HG02588 (cell line): ENCODE data around the gene ADRA2C.

Experiments
- ATAC-seq: cut with Tn5 transposase; IDR thresholded peaks from one replicate; pipeline ENCODE4 v1.9.1; 2021; ENCODE audit warnings: mild to moderate bottlenecking, moderate library complexity; ENCODE audit not compliant: unreplicated experiment

The ADRA2C gene

DNA sequence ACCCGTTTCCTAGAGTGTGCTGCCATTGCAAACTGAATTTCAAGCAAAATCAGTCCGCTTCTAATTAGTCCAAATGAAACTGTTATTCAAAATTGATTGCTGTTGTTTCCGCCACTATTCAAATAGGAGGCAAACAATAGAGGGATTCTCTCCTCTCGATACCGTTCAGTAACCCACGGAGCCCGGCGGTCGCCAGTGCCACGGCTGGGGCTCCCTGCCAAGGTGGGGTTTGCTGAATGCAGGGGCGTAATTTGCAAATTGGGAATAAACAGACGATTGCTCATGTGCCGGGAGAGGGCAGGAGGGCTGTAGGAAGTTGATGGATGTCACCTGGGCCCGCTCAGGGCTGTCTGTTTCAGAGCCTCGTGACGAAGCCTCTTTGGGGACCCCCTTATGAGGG is 8.8 kb downstream of the ADRA2C start:
- no peak for ATAC-seq

DNA sequence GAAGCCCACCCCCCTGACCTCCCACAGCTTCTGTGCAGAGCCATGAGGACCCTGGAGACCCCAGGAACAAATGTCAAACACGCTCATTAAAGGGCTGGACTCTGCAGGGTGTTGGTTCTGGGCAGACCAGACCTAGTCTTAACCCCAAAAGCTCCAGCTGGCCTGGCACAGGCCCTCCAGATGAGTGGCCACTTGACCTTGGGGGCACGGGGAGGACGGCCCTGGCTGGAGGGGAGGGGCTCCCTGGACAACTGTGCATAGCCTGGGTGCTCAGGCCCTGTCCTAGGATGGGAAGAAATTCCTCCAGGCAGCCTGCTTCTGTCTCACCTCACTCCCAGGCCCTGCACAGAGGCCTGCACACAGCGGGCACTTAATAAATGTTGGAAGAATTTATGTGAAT is 9.4 kb downstream of the ADRA2C start:
- ATAC-seq, result no peak

DNA sequence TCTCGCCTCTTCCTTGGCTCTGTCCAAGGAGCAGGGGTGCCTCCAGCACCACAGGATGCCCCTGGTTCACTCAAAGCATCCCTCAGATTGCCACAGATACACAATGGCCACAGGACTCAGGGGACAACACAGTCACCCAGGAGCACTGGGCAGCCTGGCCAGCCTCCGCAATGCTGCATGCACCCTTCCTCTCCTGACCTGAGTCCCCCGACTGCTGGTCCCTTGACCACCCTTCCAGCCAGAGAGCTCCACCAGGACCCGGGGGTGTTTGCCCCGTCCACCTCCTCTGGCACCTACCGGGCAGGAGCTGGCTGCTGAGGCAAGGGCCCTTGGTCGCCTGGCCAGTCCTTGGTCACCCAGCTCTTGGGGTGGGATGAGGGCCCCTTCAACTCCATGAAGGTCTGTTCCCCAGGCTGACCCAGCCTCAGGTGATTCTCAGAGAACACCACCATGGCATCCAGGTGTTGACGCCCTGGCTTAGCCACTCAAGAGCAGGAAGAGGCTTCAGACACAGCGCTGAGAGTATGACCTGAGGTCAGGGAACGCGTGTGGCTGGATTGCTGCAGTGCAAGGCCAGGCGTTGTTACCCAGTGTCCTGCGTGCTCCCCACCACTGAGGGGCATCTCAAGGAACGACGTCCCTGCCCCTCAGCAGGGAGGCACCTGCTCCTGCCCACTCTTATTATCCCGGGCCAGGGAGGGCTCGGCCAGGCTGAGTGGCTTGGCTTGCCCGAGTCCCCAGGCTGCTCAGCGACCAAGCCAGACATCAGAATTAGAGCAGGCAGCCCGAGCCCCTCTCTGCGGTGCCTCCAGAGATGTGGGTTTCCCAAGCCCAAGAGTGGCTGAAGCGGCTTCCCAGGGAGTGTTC is 10.2 kb downstream of the ADRA2C start:
- no peak for ATAC-seq

- ATAC-seq, result no peak
Observed at GRCh38 chr4:3777033-3777390, 10.8 kb downstream of the ADRA2C start.

DNA sequence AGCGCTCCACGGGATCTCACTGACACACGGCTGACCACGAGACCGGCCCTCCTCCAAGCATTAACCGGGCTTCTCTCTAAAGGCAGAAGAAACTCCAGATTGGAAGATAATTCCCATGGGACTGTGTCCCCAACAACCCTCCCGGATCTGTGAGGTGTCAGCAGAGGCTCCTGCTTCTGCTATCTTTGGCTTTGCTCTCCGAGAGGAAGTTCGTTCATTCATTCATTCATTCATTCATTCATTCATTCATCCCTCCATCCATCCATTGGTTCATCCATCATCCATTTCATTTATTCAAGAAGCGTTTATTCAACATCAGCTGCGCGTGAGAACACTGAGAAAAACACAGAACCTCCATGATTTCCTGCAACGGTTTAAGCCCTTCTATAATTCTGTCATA is 11.5 kb downstream of the ADRA2C start:
- ATAC-seq, result no peak

DNA sequence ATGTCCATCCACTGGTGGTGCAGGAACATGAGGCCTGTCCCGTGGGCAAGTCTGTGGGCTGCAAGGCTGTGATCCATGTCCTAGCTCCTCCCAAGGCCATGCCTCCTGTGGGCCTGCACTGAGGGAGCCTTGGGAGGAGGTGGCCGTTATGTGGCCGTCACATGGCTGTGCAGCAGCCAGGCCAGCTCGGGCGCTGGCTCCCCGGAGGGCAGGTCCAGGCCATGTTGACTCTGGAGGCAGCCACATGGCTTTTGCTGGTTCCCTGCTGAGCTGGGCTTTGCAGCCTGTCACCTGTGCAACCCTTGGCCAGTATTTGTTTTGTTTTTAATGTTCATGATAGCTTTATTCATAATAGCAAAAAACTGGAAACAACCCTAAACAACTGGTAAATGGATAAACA is 13.3 kb downstream of the ADRA2C start:
- ATAC-seq, result no peak

DNA sequence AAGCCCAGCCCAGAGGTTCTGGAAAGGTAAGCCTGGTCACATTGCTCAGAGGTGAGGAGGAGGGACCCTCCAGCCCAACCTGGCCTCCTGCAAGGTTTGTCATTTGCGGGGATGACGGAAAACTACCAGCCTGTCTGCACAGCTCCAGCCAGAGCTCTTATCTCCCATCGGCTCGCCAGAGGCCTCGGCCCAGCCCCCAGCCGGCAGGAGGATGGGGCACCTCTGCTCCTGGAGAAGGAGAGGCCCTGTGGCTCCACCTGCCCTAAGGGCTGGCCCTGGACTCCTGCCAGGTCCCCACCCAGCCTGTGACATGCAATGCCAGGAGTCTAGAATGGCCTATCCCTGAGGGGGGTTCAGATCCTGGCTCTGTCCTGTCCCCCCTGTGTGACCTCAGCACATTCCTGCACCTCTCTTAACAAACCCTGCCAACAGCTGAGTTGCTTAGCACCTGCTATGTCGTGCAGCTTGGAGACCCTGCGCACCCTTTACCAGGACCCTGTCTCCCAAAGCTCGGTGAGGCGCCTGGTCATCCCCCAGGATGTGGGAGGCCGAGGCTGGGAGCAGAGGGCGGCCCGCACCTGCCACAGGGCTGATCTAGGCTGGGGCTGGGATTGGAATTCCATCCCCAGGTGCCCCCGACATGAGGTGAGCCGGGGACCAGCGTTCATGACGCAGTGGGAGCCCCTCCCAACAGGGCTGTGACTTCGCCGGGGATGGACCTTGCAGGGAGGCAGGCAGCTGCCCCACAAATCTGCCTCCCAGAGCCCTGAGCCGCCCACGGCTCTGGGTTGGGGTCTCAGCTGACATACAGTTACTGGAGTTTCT is 14.4 kb downstream of the ADRA2C start:
- ATAC-seq, result no peak

DNA sequence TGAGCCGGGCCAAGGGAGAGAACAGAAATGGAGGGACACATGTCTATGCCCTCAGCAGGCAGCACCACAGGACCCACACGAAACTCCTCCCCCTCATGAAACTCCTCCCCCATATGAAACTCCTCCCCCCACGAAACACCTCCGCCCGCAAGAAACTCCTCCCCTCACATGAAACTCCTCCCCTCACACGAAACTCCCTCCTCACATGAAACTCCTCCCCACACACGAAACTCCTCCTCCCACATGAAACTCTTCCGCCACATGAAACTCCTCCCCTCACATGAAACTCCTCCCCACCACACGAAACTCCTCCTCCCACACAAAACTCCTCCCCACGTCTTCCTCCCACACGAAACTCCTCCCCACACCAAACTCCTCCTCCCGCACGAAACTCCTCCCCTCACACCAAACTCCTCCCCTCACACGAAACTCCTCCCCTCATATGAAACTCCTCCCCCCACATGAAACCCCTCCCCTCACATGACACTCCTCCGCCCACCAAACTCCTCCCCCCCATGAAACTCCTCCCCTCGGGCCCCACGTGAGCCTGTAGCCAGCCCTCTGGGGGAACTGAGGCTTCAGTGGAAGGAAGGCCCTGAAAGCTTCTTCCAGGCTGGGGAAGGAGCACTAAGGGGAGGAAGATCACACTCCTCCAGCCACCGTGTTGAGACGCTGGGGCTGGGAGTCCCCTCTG is 15.2 kb downstream of the ADRA2C start:
- ATAC-seq, result no peak

- ATAC-seq, result no peak
Observed at GRCh38 chr4:3781997-3782930, 16.1 kb downstream of the ADRA2C start.

DNA sequence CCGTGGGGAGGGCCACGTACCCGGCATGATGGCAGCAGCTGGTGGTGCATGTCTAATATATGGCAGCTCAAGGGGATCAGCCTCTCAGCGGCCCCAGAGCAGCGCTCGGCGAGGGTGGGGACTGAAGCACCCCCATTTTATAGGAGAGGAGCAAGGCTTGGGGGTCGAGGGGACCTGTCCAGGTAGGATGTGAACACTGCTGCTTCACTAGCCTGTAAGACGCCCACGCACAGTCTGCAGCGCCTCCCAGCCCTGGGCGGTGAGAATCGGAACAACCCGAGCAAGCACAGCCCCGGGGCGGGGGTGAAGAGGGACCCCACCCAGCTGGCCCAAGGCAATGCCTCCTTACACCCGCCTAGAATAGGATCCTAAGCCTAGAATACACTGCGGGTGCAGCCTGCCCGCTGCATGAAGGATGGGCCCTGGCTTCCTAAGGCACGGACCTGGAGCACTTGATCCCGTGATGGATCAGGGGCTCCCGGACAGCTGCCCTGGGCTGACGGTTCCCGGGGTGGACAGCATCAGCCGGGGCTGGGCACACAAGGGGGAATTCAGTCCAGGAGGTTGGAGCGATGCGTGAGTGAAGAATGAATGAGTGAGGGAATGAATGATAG is 17.6 kb downstream of the ADRA2C start:
- no peak for ATAC-seq

DNA sequence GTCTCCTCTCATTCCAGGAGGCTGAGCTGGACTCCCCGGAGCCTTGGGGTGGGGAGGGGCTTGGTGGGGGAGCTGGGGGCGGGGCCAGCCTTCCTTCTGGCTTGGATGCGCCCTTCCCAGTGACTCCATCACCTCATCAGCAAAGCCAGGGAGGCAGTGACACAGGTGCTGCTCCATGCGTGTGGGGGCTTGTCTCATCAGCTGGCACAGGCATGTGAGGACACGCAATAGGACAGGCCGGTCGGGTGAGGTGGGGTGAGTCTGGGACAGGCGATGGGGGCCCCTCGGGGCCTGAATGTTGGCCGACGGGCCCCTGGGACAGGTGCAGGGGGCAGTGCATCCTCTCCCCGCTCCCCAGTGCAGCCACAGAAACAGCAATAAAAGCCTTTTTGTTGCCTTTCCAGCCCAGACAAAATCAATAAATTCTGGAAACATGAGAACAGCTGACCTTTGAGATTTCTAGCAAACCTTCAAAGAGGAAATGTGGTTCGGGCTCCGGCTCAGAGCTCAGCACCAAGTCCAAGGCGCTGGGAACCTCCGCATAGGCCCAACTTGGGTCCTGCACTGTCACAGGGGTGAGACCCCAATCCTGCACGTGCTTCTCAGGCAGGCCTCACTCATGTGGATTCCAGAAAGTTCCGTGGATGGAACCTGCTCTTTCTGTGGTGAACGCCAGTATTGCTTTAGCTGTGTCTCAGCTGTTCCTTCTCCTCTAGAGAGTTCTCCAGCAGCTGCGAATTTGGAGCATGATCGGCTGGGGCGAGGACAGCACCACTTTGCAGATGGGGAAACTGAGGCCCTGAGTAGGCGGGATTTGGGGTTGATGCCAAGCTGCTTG is 18.5 kb downstream of the ADRA2C start:
- no peak for ATAC-seq

GRCh38 chr4:3785292-3785565 is 19.0 kb downstream of the ADRA2C start:
- ATAC-seq, result no peak

GRCh38 chr4:3786196-3786869 is 20.1 kb downstream of the ADRA2C start:
- ATAC-seq, result no peak

- ATAC-seq, result no peak
Observed at GRCh38 chr4:3787489-3788365, 21.5 kb downstream of the ADRA2C start.

DNA sequence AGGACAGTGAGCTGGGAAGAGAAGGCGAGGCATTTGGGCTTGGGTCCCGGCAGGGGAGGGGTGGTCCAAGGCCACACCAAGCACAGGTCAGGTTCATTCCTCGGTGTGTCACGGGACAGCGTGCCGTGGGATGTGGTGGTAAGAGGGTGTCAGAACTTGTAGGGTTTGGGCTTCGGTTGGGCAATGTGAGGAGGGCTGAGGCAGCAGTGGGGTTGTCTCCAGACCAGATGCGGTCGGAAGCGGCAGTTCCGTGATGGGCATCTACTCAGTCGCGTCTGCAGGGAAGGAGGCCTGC is 22.1 kb downstream of the ADRA2C start:
- no peak for ATAC-seq

- no peak for ATAC-seq
Observed at GRCh38 chr4:3789587-3789986, 23.4 kb downstream of the ADRA2C start.

DNA sequence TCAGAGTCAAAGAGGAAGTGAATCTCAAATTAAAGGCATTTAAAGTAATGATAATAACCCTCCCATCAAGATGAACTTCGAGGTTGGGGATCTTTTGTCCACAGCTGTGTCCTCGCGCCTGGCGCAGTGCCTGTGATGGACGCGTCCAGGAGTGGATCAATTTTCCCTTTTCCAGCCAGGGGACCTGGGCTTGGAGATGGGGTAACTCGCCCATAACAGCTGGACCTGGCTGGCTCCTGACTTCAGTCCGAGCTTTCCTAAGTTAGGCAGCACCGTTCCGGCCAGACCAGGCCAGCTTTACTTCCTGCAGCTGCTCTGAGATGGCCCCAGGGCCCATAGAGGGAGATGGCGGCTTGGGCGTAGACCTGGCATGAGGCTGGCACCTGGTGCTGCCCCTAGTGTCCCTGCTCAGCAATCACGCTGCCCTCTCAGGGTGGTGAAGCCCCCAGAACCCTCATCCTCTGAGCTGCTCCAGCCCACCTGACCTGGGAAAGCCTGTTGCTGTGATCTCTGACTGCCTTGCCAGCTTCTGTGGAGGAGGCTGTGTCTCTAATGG is 23.9 kb downstream of the ADRA2C start:
- ATAC-seq, result no peak

- ATAC-seq, result no peak
Observed at GRCh38 chr4:3791256-3791655, 25.1 kb downstream of the ADRA2C start.
